Hepatocyte (in vitro differentiated cells): ENCODE measurements around the gene PROK2. TPM values are rescaled to one million over a fixed set of nuclear protein-coding genes. Genes with fewer than 3 reads are reported as not detected.

Experiments used
- DNase-seq: peaks from one replicate; pipeline ENCODE4 v3.0.0-alpha.2; 2016; ENCODE audit warnings: low spot score
- H2AFZ ChIP-seq: fragments of 200-600 bp; sonication (generic); 2 replicates; pipeline ENCODE4 v1.6.0; 2016; ENCODE audit warnings: antibody characterized with exemption, mild to moderate bottlenecking
- H3K27ac ChIP-seq: fragments of 200-600 bp; sonication (generic); 2 replicates; pipeline ENCODE4 v1.5.1; 2016; ENCODE audit warnings: mild to moderate bottlenecking
- H3K27me3 ChIP-seq: fragments of 200-600 bp; sonication (generic); 2 replicates; pipeline ENCODE4 v1.6.1; 2016
- H3K36me3 ChIP-seq: fragments of 200-600 bp; sonication (generic); replicated peaks from 2 replicates; pipeline ENCODE4 v1.5.1; 2016; ENCODE audit warnings: low read depth; ENCODE audit not compliant: insufficient read depth
- H3K4me1 ChIP-seq: fragments of 200-600 bp; sonication (generic); 2 replicates; pipeline ENCODE4 v1.5.1; 2016; ENCODE audit warnings: mild to moderate bottlenecking, moderate library complexity; ENCODE audit not compliant: insufficient read depth
- H3K4me2 ChIP-seq: fragments of 200-600 bp; sonication (generic); 2 replicates; pipeline ENCODE4 v1.6.0; 2016
- H3K4me3 ChIP-seq: fragments of 200-600 bp; sonication (generic); 2 replicates; pipeline ENCODE4 v1.5.1; 2016; ENCODE audit warnings: mild to moderate bottlenecking
- H3K79me2 ChIP-seq: fragments of 200-600 bp; sonication (generic); 2 replicates; pipeline ENCODE4 v1.6.0; 2017; ENCODE audit warnings: mild to moderate bottlenecking
- H3K9me2 ChIP-seq: fragments of 200-600 bp; sonication (generic); replicated peaks from 2 replicates; pipeline ENCODE4 v1.6.0; 2017; ENCODE audit warnings: mild to moderate bottlenecking; ENCODE audit not compliant: insufficient read depth
- H3K9me3 ChIP-seq: fragments of 200-600 bp; sonication (generic); 2 replicates; pipeline ENCODE4 v1.5.1; 2016; ENCODE audit warnings: low read depth, mild to moderate bottlenecking
- H4K20me1 ChIP-seq: fragments of 200-600 bp; sonication (generic); 2 replicates; pipeline ENCODE4 v1.6.0; 2016; ENCODE audit warnings: mild to moderate bottlenecking; ENCODE audit not compliant: insufficient read depth, poor library complexity, severe bottlenecking
- EZH2 ChIP-seq: fragments of 200-600 bp; sonication (generic); IDR thresholded peaks from 2 replicates; pipeline ENCODE4 v1.6.1; 2016; ENCODE audit warnings: antibody characterized with exemption, mild to moderate bottlenecking, borderline replicate concordance
- EZH2phosphoT487 ChIP-seq: fragments of 200-600 bp; sonication (generic); IDR thresholded peaks from one replicate; pipeline ENCODE4 v1.6.1; 2018; ENCODE audit warnings: antibody characterized with exemption, mild to moderate bottlenecking, low read depth, moderate library complexity; ENCODE audit not compliant: unreplicated experiment, severe bottlenecking
- WGBS: methylation state at CpG from one replicate; pipeline ENCODE4 v1.1.6; 2016; ENCODE audit warnings: low lambda C conversion rate; ENCODE audit errors: missing lambda C conversion rate; 5-methylcytosine and 5-hydroxymethylcytosine counted together
- polyA plus RNA-seq: library from polyadenylated mRNA; unstranded; fragments of >200 nt; fragmentation: Nextera tagmentation; extraction: Ambion mirVana; gene quantifications from 2 replicates; pipeline ENCODE4 v1.2.1, GENCODE V29; 2016
- total RNA-seq: library from RNA; depleted of rRNA; stranded (reverse); fragments of >200 nt; gene quantifications from 2 replicates; pipeline ENCODE4 v1.2.3, GENCODE V29; 2014
- TF ChIP-seq, protein P1 (sequence below): fragments of 200-600 bp; sonication (generic); IDR thresholded peaks from 2 replicates; pipeline ENCODE4 v1.5.1; 2016; ENCODE audit warnings: antibody characterized with exemption, mild to moderate bottlenecking; ENCODE audit not compliant: poor library complexity

PROK2 gene
- total and polyA plus RNA-seq, 2 experiments from 2014 or later, result not detected

DNA sequence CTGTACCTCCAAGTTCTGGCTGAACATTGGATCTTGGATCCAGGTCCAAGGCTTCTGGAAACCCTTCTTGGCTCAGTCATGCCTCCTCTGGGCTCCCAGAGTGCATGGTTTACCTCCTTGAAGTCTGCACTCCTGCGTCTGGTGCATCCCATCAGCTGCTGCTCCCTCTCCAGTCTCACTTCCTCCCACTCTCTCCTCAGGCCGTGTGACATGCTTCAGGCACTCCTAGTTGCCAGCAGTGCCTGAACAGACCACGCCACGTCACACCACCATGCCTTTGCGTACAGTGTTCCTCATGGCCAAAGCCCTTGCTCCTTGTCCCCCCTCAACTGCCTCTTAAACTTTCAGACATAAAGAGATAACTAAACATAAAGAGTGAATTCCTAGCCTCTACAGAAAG lies 25.5 kb downstream of the PROK2 start:
- H3K9me3 ChIP-seq, result no peaks in the 10 kb centered on the region
- no peak overlapping the region for H2AFZ ChIP-seq
- H3K36me3 ChIP-seq, result no peaks in the 10 kb centered on the region
- H3K4me1 ChIP-seq, result no peaks in the 10 kb centered on the region
- H3K27ac ChIP-seq, result no peak overlapping the region
- TF ChIP-seq EZH2 (no peak), EZH2phosphoT487 (no peak)
- TF ChIP-seq, protein P1, sequence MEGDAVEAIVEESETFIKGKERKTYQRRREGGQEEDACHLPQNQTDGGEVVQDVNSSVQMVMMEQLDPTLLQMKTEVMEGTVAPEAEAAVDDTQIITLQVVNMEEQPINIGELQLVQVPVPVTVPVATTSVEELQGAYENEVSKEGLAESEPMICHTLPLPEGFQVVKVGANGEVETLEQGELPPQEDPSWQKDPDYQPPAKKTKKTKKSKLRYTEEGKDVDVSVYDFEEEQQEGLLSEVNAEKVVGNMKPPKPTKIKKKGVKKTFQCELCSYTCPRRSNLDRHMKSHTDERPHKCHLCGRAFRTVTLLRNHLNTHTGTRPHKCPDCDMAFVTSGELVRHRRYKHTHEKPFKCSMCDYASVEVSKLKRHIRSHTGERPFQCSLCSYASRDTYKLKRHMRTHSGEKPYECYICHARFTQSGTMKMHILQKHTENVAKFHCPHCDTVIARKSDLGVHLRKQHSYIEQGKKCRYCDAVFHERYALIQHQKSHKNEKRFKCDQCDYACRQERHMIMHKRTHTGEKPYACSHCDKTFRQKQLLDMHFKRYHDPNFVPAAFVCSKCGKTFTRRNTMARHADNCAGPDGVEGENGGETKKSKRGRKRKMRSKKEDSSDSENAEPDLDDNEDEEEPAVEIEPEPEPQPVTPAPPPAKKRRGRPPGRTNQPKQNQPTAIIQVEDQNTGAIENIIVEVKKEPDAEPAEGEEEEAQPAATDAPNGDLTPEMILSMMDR, result no peak
- H3K4me2 ChIP-seq, result no peak overlapping the region
- H4K20me1 ChIP-seq, result no peaks in the 10 kb centered on the region
- WGBS, result 76% methylated on average over 5 of the region's 5 CpGs
- H3K79me2 ChIP-seq, result no peaks in the 10 kb centered on the region
- no peaks in the 10 kb centered on the region for H3K9me2 ChIP-seq
- H3K27me3 ChIP-seq, result peaks cover 44% of the 10 kb centered on the region
- H3K4me3 ChIP-seq, result no peak overlapping the region
- no peak for DNase-seq

GRCh38 chr3:71758091-71758490 lies 26.9 kb downstream of the PROK2 start:
- Histone ChIP-seq H2AFZ (no peak overlapping the region), H3K4me2 (no peak overlapping the region)

GRCh38 chr3:71754610-71755253 lies 30.2 kb downstream of the PROK2 start:
- no peak overlapping the region for H3K4me3 ChIP-seq
- no peaks in the 10 kb centered on the region for H3K9me2 ChIP-seq
- DNase-seq, result no peak
- WGBS, result 42% methylated on average over 59 of the region's 65 CpGs
- H3K27me3 ChIP-seq, result peaks cover 68% of the 10 kb centered on the region
- no peaks in the 10 kb centered on the region for H3K79me2 ChIP-seq
- no peak overlapping the region for H2AFZ ChIP-seq
- H3K36me3 ChIP-seq, result no peaks in the 10 kb centered on the region
- no peaks in the 10 kb centered on the region for H3K9me3 ChIP-seq
- TF ChIP-seq, protein P1, result no peak
- TF ChIP-seq EZH2, result peak; percentile 45
- H4K20me1 ChIP-seq, result no peaks in the 10 kb centered on the region
- H3K4me1 ChIP-seq, result no peaks in the 10 kb centered on the region
- peak overlapping the region; percentile 87 for H3K4me2 ChIP-seq
- no peak overlapping the region for H3K27ac ChIP-seq

More at GRCh38 chr3:71758091-71758490, 26.9 kb downstream of the PROK2 start:
- Histone ChIP-seq H3K27me3 (peaks cover 46% of the 10 kb centered on the region), H3K9me3 (no peaks in the 10 kb centered on the region), H4K20me1 (no peaks in the 10 kb centered on the region), H3K36me3 (no peaks in the 10 kb centered on the region), H3K79me2 (no peaks in the 10 kb centered on the region), H3K4me3 (no peak overlapping the region), H3K4me1 (no peaks in the 10 kb centered on the region), H3K9me2 (no peaks in the 10 kb centered on the region), H3K27ac (no peak overlapping the region)
- 94% methylated on average over 2 of the region's 2 CpGs for WGBS
- TF ChIP-seq EZH2 (no peak), EZH2phosphoT487 (no peak)
- TF ChIP-seq, protein P1, result no peak
- no peak for DNase-seq
